ENCODE measurements around the gene KRTAP9-1. TPM values are rescaled to one million over a fixed set of nuclear protein-coding genes. Genes with fewer than 3 reads are reported as not detected.

Gene KRTAP9-1
- total RNA-seq, 1 donor from 2014 or later, result not detected

DNA sequence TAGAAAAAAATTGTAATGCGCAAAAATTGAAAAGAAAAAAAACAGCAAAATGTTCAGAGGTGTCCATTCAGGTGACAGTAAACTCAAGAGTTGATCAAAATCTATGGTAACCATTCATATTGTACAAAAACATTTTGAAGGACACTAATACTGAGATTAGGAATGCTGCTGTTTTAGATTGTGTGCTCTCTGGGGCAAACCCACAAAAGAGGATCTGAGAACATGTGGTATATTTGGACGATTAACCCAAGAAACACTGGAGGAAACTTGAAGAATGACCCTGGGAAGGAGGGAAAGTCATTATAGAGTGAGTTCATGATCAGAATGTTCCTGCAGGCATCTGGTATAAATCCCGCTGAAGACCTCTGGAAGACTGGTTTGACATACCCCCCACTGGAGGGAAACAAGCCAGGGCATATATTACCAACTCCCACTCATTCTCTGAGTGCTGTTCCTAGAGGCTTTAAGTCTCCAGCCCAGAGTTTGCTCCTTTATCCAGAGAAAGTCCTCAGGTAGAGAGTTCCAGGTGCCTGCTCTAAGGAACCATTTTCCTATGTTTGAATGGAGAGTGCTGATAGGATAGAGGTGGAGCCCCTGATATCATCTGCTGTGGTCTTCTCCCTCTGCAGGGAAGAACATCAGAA is 12.8 kb upstream of the KRTAP9-1 start:
- intact Hi-C loops (cut with micrococcal nuclease), result no loop called here
- DNase-seq, result no peak
- Histone ChIP-seq H3K4me3 (no peak overlapping the region), H3K27ac (replicated peaks) (no peak overlapping the region), H3K9me3 (replicated peaks) (no peaks in the 10 kb centered on the region), H3K4me1 (no peaks in the 10 kb centered on the region), H3K27me3 (ENCODE audit: low read depth) (peaks cover 55% of the 10 kb centered on the region), H3K36me3 (no peaks in the 10 kb centered on the region)
- TF ChIP-seq, protein P1, sequence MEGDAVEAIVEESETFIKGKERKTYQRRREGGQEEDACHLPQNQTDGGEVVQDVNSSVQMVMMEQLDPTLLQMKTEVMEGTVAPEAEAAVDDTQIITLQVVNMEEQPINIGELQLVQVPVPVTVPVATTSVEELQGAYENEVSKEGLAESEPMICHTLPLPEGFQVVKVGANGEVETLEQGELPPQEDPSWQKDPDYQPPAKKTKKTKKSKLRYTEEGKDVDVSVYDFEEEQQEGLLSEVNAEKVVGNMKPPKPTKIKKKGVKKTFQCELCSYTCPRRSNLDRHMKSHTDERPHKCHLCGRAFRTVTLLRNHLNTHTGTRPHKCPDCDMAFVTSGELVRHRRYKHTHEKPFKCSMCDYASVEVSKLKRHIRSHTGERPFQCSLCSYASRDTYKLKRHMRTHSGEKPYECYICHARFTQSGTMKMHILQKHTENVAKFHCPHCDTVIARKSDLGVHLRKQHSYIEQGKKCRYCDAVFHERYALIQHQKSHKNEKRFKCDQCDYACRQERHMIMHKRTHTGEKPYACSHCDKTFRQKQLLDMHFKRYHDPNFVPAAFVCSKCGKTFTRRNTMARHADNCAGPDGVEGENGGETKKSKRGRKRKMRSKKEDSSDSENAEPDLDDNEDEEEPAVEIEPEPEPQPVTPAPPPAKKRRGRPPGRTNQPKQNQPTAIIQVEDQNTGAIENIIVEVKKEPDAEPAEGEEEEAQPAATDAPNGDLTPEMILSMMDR (IDR thresholded peaks at IDR 0.05; ENCODE audit: borderline replicate concordance), result no peak

DNA sequence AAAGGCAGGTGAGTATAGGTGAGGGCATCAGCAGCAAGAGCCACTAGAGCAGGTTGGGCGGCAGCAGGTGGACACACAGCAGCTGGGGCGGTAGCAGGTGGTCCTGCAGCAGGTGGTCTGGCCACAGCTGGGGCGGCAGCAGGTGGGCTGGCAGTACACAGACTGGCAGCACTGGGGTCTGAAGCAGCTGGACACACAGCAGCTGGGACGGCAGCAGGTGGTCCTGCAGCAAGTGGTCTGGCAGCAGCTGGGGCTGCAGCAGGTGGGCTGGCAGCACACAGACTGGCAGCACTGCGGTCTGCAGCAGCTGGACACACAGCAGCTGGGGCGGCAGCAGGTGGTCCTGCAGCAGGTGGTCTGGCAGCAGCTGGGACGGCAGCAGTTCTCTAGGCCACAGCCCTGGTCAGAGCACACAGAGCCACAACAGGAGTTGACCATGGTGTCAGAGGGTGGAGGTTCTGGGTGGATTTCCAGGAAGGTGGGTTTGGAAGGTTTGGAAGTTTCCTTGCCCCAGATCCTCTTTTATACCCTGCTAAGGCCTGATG is 11.9 kb upstream of the KRTAP9-1 start, which contains the start of gene KRTAP4-2:
TSS of gene KRTAP4-2 (minus strand) at position 495 of the 545 bp plus-strand sequence. CDS start at position 438, 57 bp downstream.
- intact Hi-C loops (cut with micrococcal nuclease), result no loop called here
- Histone ChIP-seq H3K4me1 (no peaks in the 10 kb centered on the region), H3K36me3 (no peaks in the 10 kb centered on the region), H3K27ac (replicated peaks) (no peak within 1 kb of the TSS), H3K4me3 (no peak within 1 kb of the TSS), H3K27me3 (ENCODE audit: low read depth) (peaks cover 59% of the 10 kb centered on the region), H3K9me3 (replicated peaks) (no peaks in the 10 kb centered on the region)
- TF ChIP-seq, protein P1 (IDR thresholded peaks at IDR 0.05; ENCODE audit: borderline replicate concordance), result no peak
- DNase-seq, result no peak

DNA sequence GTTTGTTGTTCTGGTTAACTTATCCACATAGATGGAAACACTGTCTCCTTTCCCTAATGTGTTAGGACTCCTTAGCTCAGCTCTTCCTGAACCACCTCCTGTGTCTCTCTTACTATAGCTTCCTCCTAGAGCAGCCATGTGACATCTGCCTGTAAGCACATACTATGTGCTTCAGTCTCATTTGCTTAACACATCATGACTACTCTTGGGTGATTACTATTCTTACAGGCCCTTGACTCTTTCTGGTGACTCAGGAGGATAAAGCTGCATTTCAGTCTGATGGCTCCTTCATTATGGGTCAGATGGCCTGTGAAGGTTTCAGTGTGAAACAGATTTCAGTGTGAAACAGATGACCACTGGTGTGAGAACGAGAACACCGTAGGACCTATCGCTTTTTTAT is 11.3 kb upstream of the KRTAP9-1 start:
- no peak overlapping the region for H3K4me3 ChIP-seq
- no peaks in the 10 kb centered on the region for H3K9me3 ChIP-seq (replicated peaks)
- intact Hi-C loops (cut with micrococcal nuclease), result no loop called here
- H3K27ac ChIP-seq (replicated peaks), result no peak overlapping the region
- TF ChIP-seq, protein P1 (IDR thresholded peaks at IDR 0.05; ENCODE audit: borderline replicate concordance), result no peak
- H3K27me3 ChIP-seq (ENCODE audit: low read depth), result peaks cover 63% of the 10 kb centered on the region
- no peak for DNase-seq
- H3K36me3 ChIP-seq, result no peaks in the 10 kb centered on the region
- H3K4me1 ChIP-seq, result no peaks in the 10 kb centered on the region

DNA sequence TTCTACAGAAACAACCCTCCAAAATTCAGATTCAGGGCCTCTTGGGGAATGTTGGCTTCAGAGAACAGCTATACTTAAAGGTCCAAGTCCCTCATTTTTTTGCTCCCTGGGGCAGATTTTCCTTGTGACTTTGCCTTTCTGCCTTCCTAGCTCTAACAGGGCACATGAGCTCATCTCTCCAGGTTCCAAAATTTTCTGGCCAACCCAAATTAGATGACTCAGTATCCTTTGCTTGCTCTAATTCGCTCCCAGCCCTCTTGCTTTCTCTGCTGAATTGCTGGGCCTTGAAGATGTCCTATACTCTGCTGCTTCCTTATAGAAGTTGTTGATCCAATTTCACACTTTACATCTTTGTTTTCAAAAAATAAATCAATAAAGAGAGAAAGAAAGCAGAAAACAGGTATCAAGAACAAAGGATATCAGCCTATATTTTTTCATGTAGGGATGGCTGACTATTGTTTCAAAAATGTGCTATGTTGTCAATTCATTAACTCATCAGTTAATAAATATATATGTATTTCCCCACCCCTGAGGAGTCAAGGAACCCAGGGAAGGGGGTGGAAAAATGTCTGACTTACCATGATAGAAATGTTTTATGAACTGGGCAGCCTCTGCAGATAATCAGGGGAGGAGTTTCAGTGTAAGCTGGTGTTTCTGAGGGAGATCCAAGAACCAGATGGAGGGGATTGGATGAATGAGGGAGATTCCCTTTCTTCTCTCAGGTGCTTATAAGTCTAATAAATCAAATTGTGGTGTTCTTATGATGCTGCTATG is 10.7 kb upstream of the KRTAP9-1 start:
- H3K27ac ChIP-seq (replicated peaks), result no peak overlapping the region
- H3K4me1 ChIP-seq, result no peaks in the 10 kb centered on the region
- no peaks in the 10 kb centered on the region for H3K9me3 ChIP-seq (replicated peaks)
- intact Hi-C loops (cut with micrococcal nuclease), result no loop called here
- DNase-seq, result no peak
- peaks cover 60% of the 10 kb centered on the region for H3K27me3 ChIP-seq (ENCODE audit: low read depth)
- no peak overlapping the region for H3K4me3 ChIP-seq
- H3K36me3 ChIP-seq, result no peaks in the 10 kb centered on the region
- TF ChIP-seq, protein P1 (IDR thresholded peaks at IDR 0.05; ENCODE audit: borderline replicate concordance), result no peak

DNA sequence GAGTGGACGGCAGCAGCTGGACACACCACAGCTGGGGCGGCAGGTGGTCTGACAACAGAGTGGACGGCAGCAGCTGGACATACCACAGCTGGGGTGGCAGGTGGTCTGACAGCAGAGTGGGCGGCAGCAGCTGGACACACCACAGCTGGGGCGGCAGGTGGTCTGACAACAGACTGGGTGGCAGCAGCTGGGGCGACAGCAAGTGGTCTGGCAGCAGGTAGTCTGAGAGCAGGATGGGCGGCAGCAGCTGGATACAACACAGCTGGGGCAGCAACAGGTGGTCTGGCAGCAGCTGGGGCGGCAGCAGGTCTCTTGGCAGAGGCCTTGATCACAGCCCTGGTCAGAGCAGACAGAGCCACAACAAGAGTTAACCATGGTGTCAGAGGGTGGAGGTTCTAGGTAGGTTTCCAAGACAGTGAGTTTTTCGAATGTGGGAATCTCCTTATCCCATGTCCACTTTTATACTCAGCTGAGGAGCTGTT is 5.2 kb upstream of the KRTAP9-1 start, which contains the start of gene KRTAP4-1:
TSS of gene KRTAP4-1 (minus strand) at position 432 of the 482 bp plus-strand sequence. CDS start at position 375, 57 bp downstream.
- no peaks in the 10 kb centered on the region for H3K4me1 ChIP-seq
- no peak for DNase-seq
- H3K9me3 ChIP-seq (replicated peaks), result no peaks in the 10 kb centered on the region
- no peak within 1 kb of the TSS for H3K4me3 ChIP-seq
- TF ChIP-seq, protein P1 (IDR thresholded peaks at IDR 0.05; ENCODE audit: borderline replicate concordance), result no peak
- intact Hi-C loops (cut with micrococcal nuclease), result no loop called here
- H3K36me3 ChIP-seq, result no peaks in the 10 kb centered on the region
- H3K27me3 ChIP-seq (ENCODE audit: low read depth), result peaks cover 59% of the 10 kb centered on the region
- H3K27ac ChIP-seq (replicated peaks), result no peak within 1 kb of the TSS
